RWPE2 (cell line): ENCODE results near the gene FUT1.
"Not testable (repeated sequence)": the region's sequence is repeated elsewhere in the genome, so short reads cannot be mapped to it uniquely, and the experiment has no call there.

Experiments used
- ATAC-seq: fragments of 200-7000 bp; cut with Tn5 transposase; 3 replicates; pipeline ENCODE4 v1.9.1; 2021; ENCODE audit warnings: low read depth
- DNase-seq: peaks from one replicate; pipeline ENCODE4 v3.0.0-alpha.2; 2020; ENCODE audit warnings: low spot score
- H3K27ac ChIP-seq: fragments of 450-650 bp; 2 replicates; pipeline ENCODE4 v1.5.1; 2017; ENCODE audit warnings: mild to moderate bottlenecking; ENCODE audit not compliant: poor library complexity, severe bottlenecking
- H3K27me3 ChIP-seq: fragments of 250-450 bp; sonication (Bioruptor Pico); 2 replicates; pipeline ENCODE4 v1.5.1; 2021; ENCODE audit warnings: mild to moderate bottlenecking, moderate library complexity; ENCODE audit not compliant: insufficient read depth, poor library complexity, severe bottlenecking
- H3K36me3 ChIP-seq: fragments of 250-450 bp; sonication (Bioruptor Pico); 2 replicates; pipeline ENCODE4 v1.5.1; 2020; ENCODE audit warnings: low read depth, mild to moderate bottlenecking, moderate library complexity
- H3K4me1 ChIP-seq: fragments of 250-450 bp; sonication (Bioruptor Pico); 2 replicates; pipeline ENCODE4 v1.5.1; 2021; ENCODE audit warnings: mild to moderate bottlenecking, moderate library complexity; ENCODE audit not compliant: insufficient read depth, poor library complexity, severe bottlenecking
- H3K4me3 ChIP-seq: fragments of 250-450 bp; sonication (Bioruptor Pico); 2 replicates; pipeline ENCODE4 v1.5.1; 2021; ENCODE audit warnings: mild to moderate bottlenecking, moderate library complexity; ENCODE audit not compliant: severe bottlenecking
- H3K9me3 ChIP-seq: fragments of 250-450 bp; sonication (Bioruptor Pico); 2 replicates; pipeline ENCODE4 v1.5.1; 2021; ENCODE audit warnings: mild to moderate bottlenecking, moderate library complexity; ENCODE audit not compliant: severe bottlenecking
- CTCF ChIP-seq: fragments of 450-650 bp; IDR thresholded peaks from one replicate; pipeline ENCODE4 v1.5.1; 2017; ENCODE audit warnings: mild to moderate bottlenecking, moderate library complexity; ENCODE audit not compliant: poor library complexity, severe bottlenecking

Gene FUT1

GRCh38 chr19:48796298-48797083, 44.0 kb upstream of the FUT1 start:
- no peak overlapping the region for H3K4me3 ChIP-seq
- peak overlapping the region; percentile 37 for H3K27ac ChIP-seq
- no peaks in the 10 kb centered on the region for H3K9me3 ChIP-seq
- ATAC-seq, result no peak
- DNase-seq, result no peak
- no peaks in the 10 kb centered on the region for H3K36me3 ChIP-seq
- TF ChIP-seq CTCF, result no peak
- peaks cover 8% of the 10 kb centered on the region for H3K4me1 ChIP-seq
- H3K27me3 ChIP-seq, result no peaks in the 10 kb centered on the region

- DNase-seq, result no peak
- H3K4me3 ChIP-seq, result no peak overlapping the region
These were observed 43.2 kb upstream of the FUT1 start for GRCh38 chr19:48795685-48796070.

GRCh38 chr19:48795055-48795684, 42.7 kb upstream of the FUT1 start:
- TF ChIP-seq CTCF, result peak; percentile 97

More at GRCh38 chr19:48795685-48796070, 43.2 kb upstream of the FUT1 start:
- H3K27me3 ChIP-seq, result no peaks in the 10 kb centered on the region
- H3K4me1 ChIP-seq, result peaks cover 8% of the 10 kb centered on the region
- H3K9me3 ChIP-seq, result no peaks in the 10 kb centered on the region
- TF ChIP-seq CTCF, result no peak
- H3K36me3 ChIP-seq, result no peaks in the 10 kb centered on the region
- no peak for ATAC-seq
- H3K27ac ChIP-seq, result peak overlapping the region; percentile 37

GRCh38 chr19:48794291-48794690, 41.9 kb upstream of the FUT1 start:
- DNase-seq (no peak), ATAC-seq (no peak)
- Histone ChIP-seq H3K9me3 (no peaks in the 10 kb centered on the region), H3K36me3 (no peaks in the 10 kb centered on the region), H3K4me1 (peaks cover 6% of the 10 kb centered on the region), H3K27me3 (no peaks in the 10 kb centered on the region), H3K4me3 (no peak overlapping the region), H3K27ac (no peak overlapping the region)
- TF ChIP-seq CTCF, result no peak

More at GRCh38 chr19:48795055-48795684, 42.7 kb upstream of the FUT1 start:
- H3K4me3 ChIP-seq, result peak overlapping the region; percentile 27
- H3K4me1 ChIP-seq, result peaks cover 8% of the 10 kb centered on the region
- ATAC-seq (peak; percentile 97), DNase-seq (peak; percentile 93)
- H3K9me3 ChIP-seq, result no peaks in the 10 kb centered on the region
- H3K27me3 ChIP-seq, result no peaks in the 10 kb centered on the region
- H3K36me3 ChIP-seq, result no peaks in the 10 kb centered on the region
- H3K27ac ChIP-seq, result peak overlapping the region; percentile 37

GRCh38 chr19:48793271-48793670, 40.8 kb upstream of the FUT1 start:
- H3K27ac ChIP-seq, result no peak overlapping the region
- no peak for TF ChIP-seq CTCF
- H3K9me3 ChIP-seq, result no peaks in the 10 kb centered on the region
- ATAC-seq, result no peak
- DNase-seq, result no peak
- no peaks in the 10 kb centered on the region for H3K27me3 ChIP-seq
- H3K4me1 ChIP-seq, result no peaks in the 10 kb centered on the region
- H3K36me3 ChIP-seq, result no peaks in the 10 kb centered on the region
- H3K4me3 ChIP-seq, result no peak overlapping the region

- H3K27ac ChIP-seq, H3K4me1 ChIP-seq, ATAC-seq, H3K27me3 ChIP-seq, H3K9me3 ChIP-seq, DNase-seq, H3K36me3 ChIP-seq, H3K4me3 ChIP-seq: not testable (repeated sequence)
These were observed 34.9 kb upstream of the FUT1 start for GRCh38 chr19:48787331-48787730.

GRCh38 chr19:48786422-48786821, 34.0 kb upstream of the FUT1 start:
- not testable (repeated sequence) for H3K4me1 ChIP-seq

More at GRCh38 chr19:48786422-48786821, 34.0 kb upstream of the FUT1 start:
- H3K9me3 ChIP-seq, DNase-seq, H3K4me3 ChIP-seq, H3K27ac ChIP-seq, H3K27me3 ChIP-seq, ATAC-seq, H3K36me3 ChIP-seq: not testable (repeated sequence)
